ENCODE data around the gene CLUH. TPM values are rescaled to one million over a fixed set of nuclear protein-coding genes. Genes with fewer than 3 reads are reported as not detected.

Gene CLUH
- polyA plus RNA-seq, 2 of the 4 experiments (the other 2 are of a cell fraction) = 23.6 to 93.1 TPM

GRCh38 chr17:2688351-2689342 is 22.9 kb downstream of the CLUH start:
- ChIA-PET CTCF (interaction anchor here (0.6 to 2.3 kb wide), 5 partner anchors 7 to 178 kb away, joined by 3 to 7 read pairs (median 4); no protein-coding TSS in a partner anchor), POLR2A (no interaction called here)
- DNase-seq (ENCODE audit: low read depth in 1 of 2, low spot score in 1 of 2) = no peak
- Histone ChIP-seq H3K4me2 (no peak overlapping the region), H3K4me3 (no peak overlapping the region), H3K9me3 (no peaks in the 10 kb centered on the region), H3K27ac (peak overlapping the region in 1 of 2 experiments; percentile 29; a peak in 1 of 6 replicates), H3K4me1 (peaks cover 9% of the 10 kb centered on the region)
- FAIRE-seq = no peak
- 85% methylated on average over 27 of the region's 27 CpGs for WGBS (ENCODE audit: missing lambda C conversion rate)
- no peak for TF ChIP-seq TP53 (CRISPR knock-in tag; IDR thresholded peaks at IDR 0.05)
- peak; percentile 42; the same call in 1 of the 2 replicates for TF ChIP-seq POLR2AphosphoS2 (conservative IDR thresholded peaks at IDR 0.05; ENCODE audit: low read length)
- TF ChIP-seq PBX3 (IDR thresholded peaks at IDR 0.05) = peak; percentile 30
- ATAC-seq = peak; percentile 7 to 8; a peak in 5 of 6 replicates

- 92% methylated on average over 6 of the region's 6 CpGs for WGBS (ENCODE audit: missing lambda C conversion rate)
- CTCF ChIA-PET = interaction anchor here (1.0 to 3.3 kb wide), 6 partner anchors 9 to 305 kb away, joined by 3 to 18 read pairs (median 4); no protein-coding TSS in a partner anchor
- no peak overlapping the region for H3K4me3 ChIP-seq
- no peak overlapping the region for H3K4me2 ChIP-seq
- POLR2A ChIA-PET = interaction anchor here (0.7 to 1.2 kb wide), 2 partner anchors 20 to 94 kb away, joined by 3 to 8 read pairs; partner anchors contain the start of gene PAFAH1B1
- TF ChIP-seq TFCP2L1 (CRISPR knock-in tag; IDR thresholded peaks at IDR 0.05) (0 out of 2 replicates have a peak, but pooled peaks have one; percentile 31), HOXA7 (CRISPR knock-in tag; IDR thresholded peaks at IDR 0.05) (peak; percentile 2; the same call in 1 of the 2 replicates), BCL3 (IDR thresholded peaks at IDR 0.05) (no peak)
- no peak; a peak in 1 of 6 replicates for ATAC-seq
- H3K27ac ChIP-seq = peak overlapping the region in 1 of 2 experiments; percentile 30; a peak in 2 of 6 replicates
- DNase-seq (ENCODE audit: low read depth in 1 of 2, low spot score in 1 of 2) = no peak
- no peak for FAIRE-seq
- H3K9me3 ChIP-seq = no peaks in the 10 kb centered on the region
- H3K4me1 ChIP-seq = peaks cover 24% of the 10 kb centered on the region
Observed at GRCh38 chr17:2687074-2687418, 24.5 kb downstream of the CLUH start.

- Histone ChIP-seq H3K4me1 (peaks cover 28% of the 10 kb centered on the region), H3K4me2 (no peak overlapping the region), H3K9me3 (no peaks in the 10 kb centered on the region), H3K4me3 (no peak overlapping the region), H3K27ac (no peak overlapping the region)
- DNase-seq (ENCODE audit: low read depth in 1 of 2, low spot score in 1 of 2) (no peak), FAIRE-seq (no peak), ATAC-seq (no peak)
- no peak for TF ChIP-seq CEBPB (IDR thresholded peaks at IDR 0.05)
- TF ChIP-seq JUN (IDR thresholded peaks at IDR 0.05) = 0 out of 5 replicates have a peak, but pooled peaks of 1 of the 2 experiments have one; percentile 24
- POLR2A ChIA-PET = interaction anchor here (0.7 kb wide), 1 partner anchor 24 kb away, joined by 5 read pairs; no protein-coding TSS in a partner anchor
- CTCF ChIA-PET = interaction anchor here (0.6 to 3.3 kb wide), 4 partner anchors 10 to 33 kb away, joined by 3 to 18 read pairs (median 4); no protein-coding TSS in a partner anchor
- WGBS (ENCODE audit: missing lambda C conversion rate) = 92% methylated on average over 15 of the region's 15 CpGs
Observed at GRCh38 chr17:2685696-2686095, 25.9 kb downstream of the CLUH start.

- POLR2A ChIA-PET = no interaction called here
- H3K4me1 ChIP-seq = peaks cover 28% of the 10 kb centered on the region
- no peak overlapping the region for H3K4me3 ChIP-seq
- FAIRE-seq (no peak), DNase-seq (ENCODE audit: low read depth in 1 of 2, low spot score in 1 of 2) (no peak), ATAC-seq (no peak)
- H3K4me2 ChIP-seq = no peak overlapping the region
- H3K9me3 ChIP-seq = no peaks in the 10 kb centered on the region
- H3K27ac ChIP-seq = no peak overlapping the region
- WGBS (ENCODE audit: missing lambda C conversion rate) = 90% methylated on average over 18 of the region's 18 CpGs
- TF ChIP-seq ESRRA (IDR thresholded peaks at IDR 0.05; ENCODE audit: borderline replicate concordance, low read length) = no peak
- TF ChIP-seq HOXA7 (CRISPR knock-in tag; IDR thresholded peaks at IDR 0.05) = no peak
- no peak for TF ChIP-seq FOSL2 (IDR thresholded peaks at IDR 0.05)
- TF ChIP-seq FOSL2 (CRISPR knock-in tag; IDR thresholded peaks at IDR 0.05) = no peak
- no peak for TF ChIP-seq SMC3 (IDR thresholded peaks at IDR 0.05)
- no peak for TF ChIP-seq REST (IDR thresholded peaks at IDR 0.05)
- TF ChIP-seq JUNB (IDR thresholded peaks at IDR 0.05) = no peak
- TF ChIP-seq CBX2 (IDR thresholded peaks at IDR 0.05; ENCODE audit: borderline replicate concordance, low read depth) = no peak
- no peak for TF ChIP-seq HOXB5 (CRISPR knock-in tag; IDR thresholded peaks at IDR 0.05)
- no peak for TF ChIP-seq CTCF (IDR thresholded peaks at IDR 0.05)
- CTCF ChIA-PET = interaction anchor here (0.7 to 3.3 kb wide), 5 partner anchors 9 to 20 kb away, joined by 3 to 18 read pairs (median 3); no protein-coding TSS in a partner anchor
Observed at GRCh38 chr17:2684549-2684948, 27.0 kb downstream of the CLUH start.

Data from A549 (cell line).